ENCODE results near the gene RNF225. TPM values are rescaled to one million over a fixed set of nuclear protein-coding genes. Genes with fewer than 3 reads are reported as not detected.
"Not testable (repeated sequence)": the region's sequence is repeated elsewhere in the genome, so short reads cannot be mapped to it uniquely, and the experiment has no call there.

Gene RNF225
- total and polyA plus RNA-seq, 2 of the 13 experiments (the other 11 are each of a cell fraction or from before 2014, with no cell fraction given), result not detected

- Histone ChIP-seq H3K9ac (ENCODE audit: insufficient read depth, low read depth, low read length) (peak overlapping the region; percentile 71), H4K20me1 (ENCODE audit: insufficient read depth, low read length) (no peaks in the 10 kb centered on the region), H3K4me3 (replicated peaks in 1 of 3; ENCODE audit: insufficient read depth in 1 of 3, low read depth in 2 of 3, low read length in 3 of 3) (peak overlapping the region; percentile 68 to 85 (median 73)), H3K27ac (ENCODE audit: extremely low read length, insufficient read depth, low read length) (peak overlapping the region; percentile 58), H3K79me2 (ENCODE audit: insufficient read depth, low read length) (peaks cover 5% of the 10 kb centered on the region), H3K4me1 (ENCODE audit: insufficient read depth, low read length) (peaks cover 51% of the 10 kb centered on the region), H3K9me3 (ENCODE audit: low read length) (no peaks in the 10 kb centered on the region), H3K27me3 (ENCODE audit: control insufficient read depth in 1 of 2, insufficient read depth in 2 of 2, low read length in 2 of 2) (no peaks in the 10 kb centered on the region), H3K36me3 (replicated peaks in 1 of 2; ENCODE audit: control insufficient read depth in 1 of 2, insufficient read depth in 2 of 2, low read length in 2 of 2) (no peaks in the 10 kb centered on the region), H3K4me2 (ENCODE audit: low read depth, low read length) (peak overlapping the region; percentile 92), H2AFZ (ENCODE audit: low read length) (no peak overlapping the region)
- FAIRE-seq (no peak), ATAC-seq (no peak), DNase-seq (ENCODE audit: low spot score) (no peak)
- BruUV-seq (replicated peaks), result no TSS peak
- intact Hi-C loops (cut with micrococcal nuclease; ENCODE audit: unreplicated experiment) (loop anchor here (2.0 kb wide), 1 partner anchor 15 kb away; the partner anchor contains the start of gene RPS5), in situ Hi-C loops (cut with HindIII; ENCODE audit: extremely low pct_ligation_motif_present, low pct_unique_long_range_greater_than_20kb) (no loop called here)
- ChIA-PET CTCF (ENCODE audit: low intra/inter-chr PET ratio, low total read pairs) (no interaction called here), POLR2A (interaction anchor here (0.7 kb wide), 1 partner anchor 112 kb away, joined by 3 read pairs; no protein-coding TSS in a partner anchor)
- TF ChIP-seq ZNF709 (CRISPR knock-in tag; IDR thresholded peaks at IDR 0.05) (no peak), ZNF770 (CRISPR knock-in tag; IDR thresholded peaks at IDR 0.05) (0 out of 2 replicates have a peak, but pooled peaks have one; percentile 28)
- WGBS (ENCODE audit: low lambda C conversion rate), result 27% methylated on average over 20 of the region's 23 CpGs
Measured at GRCh38 chr19:58401840-58402421, 6.5 kb downstream of the RNF225 start.

- ATAC-seq, result not testable (repeated sequence)
- TF ChIP-seq SAP130 (CRISPR knock-in tag; IDR thresholded peaks at IDR 0.05; ENCODE audit: low read depth) (peak; percentile 56), FOXA3 (CRISPR knock-in tag; IDR thresholded peaks at IDR 0.05) (0 out of 2 replicates have a peak, but pooled peaks have one; percentile 13), ELF3 (CRISPR knock-in tag; IDR thresholded peaks at IDR 0.05) (0 out of 2 replicates have a peak, but pooled peaks have one; percentile 34), ARID5B (CRISPR knock-in tag; IDR thresholded peaks at IDR 0.05) (0 out of 2 replicates have a peak, but pooled peaks have one; percentile 18), CTCF (CRISPR knock-in tag; IDR thresholded peaks at IDR 0.05) (peak; percentile 54), TEAD3 (CRISPR knock-in tag; optimal IDR thresholded peaks at IDR 0.05; ENCODE audit: borderline replicate concordance) (peak; percentile 35), HNF4A (CRISPR knock-in tag; IDR thresholded peaks at IDR 0.05) (peak; percentile 50; the same call in 1 of the 2 replicates)
Measured at GRCh38 chr19:58403920-58404478, 8.5 kb downstream of the RNF225 start.

More at GRCh38 chr19:58403920-58404478, 8.5 kb downstream of the RNF225 start:
- DNase-seq (ENCODE audit: low spot score); H4K20me1 ChIP-seq (ENCODE audit: insufficient read depth, low read length); BruUV-seq (replicated peaks); CTCF ChIA-PET (ENCODE audit: low intra/inter-chr PET ratio, low total read pairs); intact Hi-C loops (cut with micrococcal nuclease; ENCODE audit: unreplicated experiment); H3K9me3 ChIP-seq (ENCODE audit: low read length); H2AFZ ChIP-seq (ENCODE audit: low read length); in situ Hi-C loops (cut with HindIII; ENCODE audit: extremely low pct_ligation_motif_present, low pct_unique_long_range_greater_than_20kb); H3K36me3 ChIP-seq (replicated peaks in 1 of 2; ENCODE audit: control insufficient read depth in 1 of 2, insufficient read depth in 2 of 2, low read length in 2 of 2); H3K27me3 ChIP-seq (ENCODE audit: control insufficient read depth in 1 of 2, insufficient read depth in 2 of 2, low read length in 2 of 2): not testable (repeated sequence)
- POLR2A ChIA-PET, result interaction anchor here (0.6 to 0.8 kb wide), 2 partner anchors 42 to 487 kb away, joined by 3 read pairs; partner anchors contain the start of gene ZNF497
- H3K9ac ChIP-seq (ENCODE audit: insufficient read depth, low read depth, low read length), result 0 out of 2 replicates have a peak overlapping the region, but pooled peaks have one; percentile 39
- H3K4me2 ChIP-seq (ENCODE audit: low read depth, low read length), result peak overlapping the region; percentile 50
- H3K4me3 ChIP-seq (replicated peaks in 1 of 3; ENCODE audit: insufficient read depth in 1 of 3, low read depth in 2 of 3, low read length in 3 of 3), result peak overlapping the region in 2 of 3 experiments; percentile 23; a peak in 2 of 6 replicates
- H3K79me2 ChIP-seq (ENCODE audit: insufficient read depth, low read length), result peaks cover 18% of the 10 kb centered on the region
- FAIRE-seq, result peak; percentile 72
- H3K4me1 ChIP-seq (ENCODE audit: insufficient read depth, low read length), result peaks cover 56% of the 10 kb centered on the region
- H3K27ac ChIP-seq (ENCODE audit: extremely low read length, insufficient read depth, low read length), result peak overlapping the region; percentile 54
- 25% methylated on average over 5 of the region's 5 CpGs for WGBS (ENCODE audit: low lambda C conversion rate)
